SK-N-SH (cell line): ENCODE data around the gene EDC4. TPM values are rescaled to one million over a fixed set of nuclear protein-coding genes. Genes with fewer than 3 reads are reported as not detected.

Experiments used
- CTCF ChIA-PET: fragments of 300-600, 350-600 bp; formaldehyde crosslinking; extraction: SDS; loops from one replicate; lab custom pipeline; 2021; lab: Yijun Ruan, JAX
- POLR2A ChIA-PET: fragments of 350-600 bp; sonication (Branson Sonifier 250); formaldehyde crosslinking; extraction: SDS; loops from one replicate; lab custom pipeline; 2020; ENCODE audit warnings: antibody characterized with exemption, inconsistent platforms; lab: Yijun Ruan, JAX
- DNase-seq: peaks from one replicate; pipeline ENCODE4 v3.0.0; 2012
- H2AFZ ChIP-seq: fragments of 200-600 bp; sonication (generic); 2 replicates; pipeline ENCODE4 v1.8.1; 2016; ENCODE audit warnings: antibody characterized with exemption, mild to moderate bottlenecking, low read depth
- H3F3A ChIP-seq: fragments of 200-600 bp; sonication (generic); replicated peaks from 2 replicates; pipeline ENCODE3; 2016; ENCODE audit warnings: antibody characterized with exemption, mild to moderate bottlenecking; ENCODE audit not compliant: insufficient read depth
- H3K27ac ChIP-seq, 2 experiments: fragments of 200-500 bp in 1 of 2; fragments of 200-600 bp in 1 of 2; sonication (Bioruptor generic) in 1 of 2; sonication (generic), shearing (Covaris generic) in 1 of 2; 2 replicates each; pipeline versions ENCODE4 v1.5.1 to v1.6.1; 2014 to 2016; ENCODE audit warnings: low read depth in 2 of 2, inconsistent platforms in 1 of 2, low read length in 1 of 2, mild to moderate bottlenecking in 1 of 2, mixed read lengths in 1 of 2
- H3K27me3 ChIP-seq: fragments of 200-600 bp; sonication (generic), shearing (Covaris generic); 2 replicates; pipeline ENCODE4 v1.6.1; 2016; ENCODE audit warnings: mixed run types; ENCODE audit not compliant: insufficient read depth
- H3K36me3 ChIP-seq, 2 experiments: fragments of 200-500 bp in 1 of 2; fragments of 200-600 bp in 1 of 2; sonication (Bioruptor generic) in 1 of 2; sonication (generic) in 1 of 2; replicated peaks in 1 of 2; 2 replicates each; pipeline versions ENCODE3 to v1.5.1; 2014 to 2016; ENCODE audit warnings: low read length in 1 of 2, mild to moderate bottlenecking in 1 of 2; ENCODE audit not compliant: insufficient read depth in 2 of 2, control insufficient read depth in 1 of 2
- H3K4me1 ChIP-seq, 2 experiments: fragments of 200-500 bp in 1 of 2; fragments of 200-600 bp in 1 of 2; sonication (Bioruptor generic) in 1 of 2; sonication (generic), shearing (Covaris generic) in 1 of 2; 2 replicates each; pipeline versions ENCODE4 v1.5.1 to v1.6.1; 2014 to 2016; ENCODE audit warnings: low read depth in 1 of 2, low read length in 1 of 2, mixed run types in 1 of 2; ENCODE audit not compliant: insufficient read depth in 2 of 2, control insufficient read depth in 1 of 2
- H3K4me2 ChIP-seq: fragments of 200-600 bp; sonication (generic), shearing (Covaris generic); 2 replicates; pipeline ENCODE4 v1.6.1; 2017; ENCODE audit warnings: mixed run types
- H3K4me3 ChIP-seq, 2 experiments: fragments of 200-500 bp in 1 of 2; fragments of 200-600 bp in 1 of 2; sonication (Bioruptor generic) in 1 of 2; sonication (generic), shearing (Covaris generic) in 1 of 2; 2 replicates each; pipeline versions ENCODE4 v1.5.1 to v1.8.1; 2014 to 2016; ENCODE audit warnings: low read depth in 2 of 2, inconsistent platforms in 1 of 2, low read length in 1 of 2, mild to moderate bottlenecking in 1 of 2, mixed read lengths in 1 of 2, moderate library complexity in 1 of 2
- H3K79me2 ChIP-seq: fragments of 200-600 bp; sonication (generic); 2 replicates; pipeline ENCODE4 v1.8.1; 2017; ENCODE audit warnings: mild to moderate bottlenecking; ENCODE audit not compliant: insufficient read depth
- H3K9ac ChIP-seq: fragments of 200-600 bp; sonication (generic); 2 replicates; pipeline ENCODE4 v1.6.1; 2017; ENCODE audit warnings: mixed run types
- H3K9me2 ChIP-seq: fragments of 200-600 bp; sonication (generic); 2 replicates; pipeline ENCODE4 v1.6.1; 2017; ENCODE audit warnings: mixed run types
- H3K9me3 ChIP-seq: fragments of 200-600 bp; sonication (generic); 2 replicates; pipeline ENCODE4 v1.6.1; 2017; ENCODE audit warnings: mixed run types, mild to moderate bottlenecking, moderate library complexity
- H4K20me1 ChIP-seq: fragments of 200-600 bp; sonication (generic); 2 replicates; pipeline ENCODE4 v1.6.1; 2017; ENCODE audit warnings: mild to moderate bottlenecking, mixed run types; ENCODE audit not compliant: insufficient read depth
- CHD2 ChIP-seq: fragments of 150-350 bp; IDR thresholded peaks from 2 replicates; pipeline ENCODE4 v1.6.1; 2018; ENCODE audit warnings: low read length; ENCODE audit not compliant: partially characterized antibody
- ELF1 ChIP-seq: IDR thresholded peaks from 2 replicates; pipeline ENCODE4 v1.4.0; 2012
- EP300 ChIP-seq, 2 experiments: IDR thresholded peaks; 2 replicates each; pipeline versions ENCODE4 v1.4.0 to v1.6.1; 2012; ENCODE audit warnings: borderline replicate concordance in 1 of 2, low read depth in 1 of 2, low read length in 1 of 2
- FOXJ3 ChIP-seq: sonication (generic); formaldehyde crosslinking; IDR thresholded peaks from 2 replicates; pipeline ENCODE4 v1.5.1; 2020; ENCODE audit warnings: mild to moderate bottlenecking, missing genetic modification reagents
- FOXM1 ChIP-seq: IDR thresholded peaks from 2 replicates; pipeline ENCODE4 v1.4.0; 2012; ENCODE audit warnings: low read depth, mild to moderate bottlenecking
- GATA2 ChIP-seq: sonication (generic); formaldehyde crosslinking; IDR thresholded peaks from 2 replicates; pipeline ENCODE4 v1.5.0; 2020; ENCODE audit warnings: mild to moderate bottlenecking, missing genetic modification reagents
- MEF2A ChIP-seq: IDR thresholded peaks from 2 replicates; pipeline ENCODE4 v1.4.0; 2012; ENCODE audit warnings: low read depth, borderline replicate concordance
- RXRA ChIP-seq: IDR thresholded peaks from 2 replicates; pipeline ENCODE4 v1.4.0; 2012; ENCODE audit warnings: low read depth, mild to moderate bottlenecking, borderline replicate concordance
- SIN3A ChIP-seq: IDR thresholded peaks from 2 replicates; pipeline ENCODE4 v1.6.1; 2012; ENCODE audit warnings: low read depth, mild to moderate bottlenecking, low read length, moderate library complexity, borderline replicate concordance
- TAF1 ChIP-seq: IDR thresholded peaks from 2 replicates; pipeline ENCODE4 v1.6.1; 2012; ENCODE audit warnings: low read depth, mild to moderate bottlenecking, low read length, moderate library complexity, borderline replicate concordance
- TCF12 ChIP-seq: IDR thresholded peaks from 2 replicates; pipeline ENCODE4 v1.4.0; 2012
- YY1 ChIP-seq: IDR thresholded peaks from 2 replicates; pipeline ENCODE4 v1.4.0; 2012; ENCODE audit warnings: low read depth, mild to moderate bottlenecking
- WGBS: methylation state at CpG from one replicate; pipeline ENCODE4 v1.1.6; 2017; ENCODE audit warnings: low lambda C conversion rate; 5-methylcytosine and 5-hydroxymethylcytosine counted together
- polyA plus RNA-seq, 3 experiments: library from polyadenylated mRNA; depleted of rRNA; stranded (reverse); fragments of >200 nt; gene quantifications; 2 replicates each; pipeline ENCODE4 v1.2.3, GENCODE V29; 2012
- TF ChIP-seq, protein P1 (sequence below): fragments of 150-350 bp; IDR thresholded peaks from 2 replicates; pipeline ENCODE4 v1.6.1; 2017; ENCODE audit warnings: antibody characterized with exemption, low read length, low read depth, borderline replicate concordance
- TF ChIP-seq, protein P2 (sequence below): IDR thresholded peaks from 2 replicates; pipeline ENCODE4 v1.4.0; 2012; ENCODE audit warnings: low read depth
- TF ChIP-seq, protein P3 (sequence below): IDR thresholded peaks from 2 replicates; pipeline ENCODE4 v1.4.0; 2012; ENCODE audit warnings: low read depth, borderline replicate concordance
- TF ChIP-seq, protein P4 (sequence below): IDR thresholded peaks from 2 replicates; pipeline ENCODE4 v1.4.0; 2012; ENCODE audit warnings: low read depth, borderline replicate concordance
- TF ChIP-seq, protein P5 (sequence below): IDR thresholded peaks from 2 replicates; pipeline ENCODE4; 2012

EDC4 gene
- polyA plus RNA-seq, 1 of the 3 experiments (the other 2 are of a cell fraction): 38.0 TPM

DNA sequence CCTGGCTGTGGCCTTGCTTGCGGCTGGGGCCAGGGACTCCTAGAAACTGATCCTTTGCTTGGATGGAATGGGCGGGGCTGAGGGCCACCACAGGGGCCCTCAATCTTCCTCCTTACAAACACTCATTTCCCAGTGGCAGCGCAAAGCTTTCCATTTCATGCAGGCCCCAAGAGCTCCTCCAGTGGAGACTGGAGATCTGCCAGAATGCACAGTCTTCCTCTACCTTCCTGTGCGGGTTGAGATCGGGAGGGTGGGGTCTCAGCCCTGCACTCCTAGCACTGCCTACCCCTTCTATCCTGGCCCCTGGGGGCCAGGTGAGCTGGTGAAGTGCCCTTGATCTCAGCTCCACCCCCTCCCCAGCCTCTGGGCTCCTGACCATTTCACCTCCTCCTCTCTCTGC is 13.5 kb downstream of the EDC4 start (continued):
- TF ChIP-seq CHD2 (no peak), EP300 (IDR thresholded peaks at IDR 0.05; ENCODE audit: borderline replicate concordance in 1 of 2, low read depth in 1 of 2, low read length in 1 of 2) (no peak), GATA2 (CRISPR knock-in tag) (no peak), FOXM1 (no peak), TCF12 (no peak)
- TF ChIP-seq, protein P1, sequence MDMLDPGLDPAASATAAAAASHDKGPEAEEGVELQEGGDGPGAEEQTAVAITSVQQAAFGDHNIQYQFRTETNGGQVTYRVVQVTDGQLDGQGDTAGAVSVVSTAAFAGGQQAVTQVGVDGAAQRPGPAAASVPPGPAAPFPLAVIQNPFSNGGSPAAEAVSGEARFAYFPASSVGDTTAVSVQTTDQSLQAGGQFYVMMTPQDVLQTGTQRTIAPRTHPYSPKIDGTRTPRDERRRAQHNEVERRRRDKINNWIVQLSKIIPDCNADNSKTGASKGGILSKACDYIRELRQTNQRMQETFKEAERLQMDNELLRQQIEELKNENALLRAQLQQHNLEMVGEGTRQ: no peak
- TF ChIP-seq, protein P2, sequence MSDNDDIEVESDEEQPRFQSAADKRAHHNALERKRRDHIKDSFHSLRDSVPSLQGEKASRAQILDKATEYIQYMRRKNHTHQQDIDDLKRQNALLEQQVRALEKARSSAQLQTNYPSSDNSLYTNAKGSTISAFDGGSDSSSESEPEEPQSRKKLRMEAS: no peak

DNA sequence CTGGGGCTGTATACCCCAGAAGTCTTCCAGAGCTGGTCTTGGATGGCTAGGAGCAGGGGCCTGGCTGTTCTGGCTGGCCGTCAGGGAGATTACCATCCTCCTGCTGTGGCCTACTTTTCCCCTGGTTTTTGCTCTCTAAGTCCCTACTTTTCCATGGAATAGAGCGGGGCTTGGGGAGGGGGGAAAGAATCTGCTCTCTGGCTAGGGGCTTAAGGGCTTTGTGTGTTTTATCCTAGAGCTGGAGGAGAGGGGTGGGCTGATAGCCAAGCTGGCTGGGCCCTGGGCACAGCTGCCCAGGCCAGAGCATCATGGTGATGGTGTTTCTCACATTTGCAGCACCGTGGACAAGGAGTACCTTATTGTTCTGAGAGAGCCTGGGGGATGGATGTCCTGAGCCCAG is 15.5 kb downstream of the EDC4 start:
- Histone ChIP-seq H4K20me1 (peaks cover 12% of the 10 kb centered on the region), H3K4me2 (no peak overlapping the region), H3K36me3 (peaks cover under 1 to 16% of the 10 kb centered on the region in 2 experiments), H2AFZ (no peak overlapping the region), H3K4me1 (peaks cover 11 to 13% of the 10 kb centered on the region in 2 experiments; a peak in 2 of 4 replicates), H3K9me2 (no peaks in the 10 kb centered on the region), H3F3A (peaks cover 12% of the 10 kb centered on the region), H3K27me3 (no peaks in the 10 kb centered on the region), H3K9ac (no peak overlapping the region), H3K27ac (no peak overlapping the region), H3K79me2 (peaks cover 1% of the 10 kb centered on the region), H3K9me3 (no peaks in the 10 kb centered on the region), H3K4me3 (no peak overlapping the region)
- ChIA-PET CTCF (interaction anchor here (1.5 to 22.4 kb wide), 2 partner anchors 43 to 72 kb away, joined by 8 to 564 read pairs; partner anchors contain the start of genes CTRL, LCAT and PSMB10), POLR2A (interaction anchor here (1.0 kb wide), 1 partner anchor 54 kb away, joined by 4 read pairs; no protein-coding TSS in a partner anchor)
- TF ChIP-seq, protein P3, sequence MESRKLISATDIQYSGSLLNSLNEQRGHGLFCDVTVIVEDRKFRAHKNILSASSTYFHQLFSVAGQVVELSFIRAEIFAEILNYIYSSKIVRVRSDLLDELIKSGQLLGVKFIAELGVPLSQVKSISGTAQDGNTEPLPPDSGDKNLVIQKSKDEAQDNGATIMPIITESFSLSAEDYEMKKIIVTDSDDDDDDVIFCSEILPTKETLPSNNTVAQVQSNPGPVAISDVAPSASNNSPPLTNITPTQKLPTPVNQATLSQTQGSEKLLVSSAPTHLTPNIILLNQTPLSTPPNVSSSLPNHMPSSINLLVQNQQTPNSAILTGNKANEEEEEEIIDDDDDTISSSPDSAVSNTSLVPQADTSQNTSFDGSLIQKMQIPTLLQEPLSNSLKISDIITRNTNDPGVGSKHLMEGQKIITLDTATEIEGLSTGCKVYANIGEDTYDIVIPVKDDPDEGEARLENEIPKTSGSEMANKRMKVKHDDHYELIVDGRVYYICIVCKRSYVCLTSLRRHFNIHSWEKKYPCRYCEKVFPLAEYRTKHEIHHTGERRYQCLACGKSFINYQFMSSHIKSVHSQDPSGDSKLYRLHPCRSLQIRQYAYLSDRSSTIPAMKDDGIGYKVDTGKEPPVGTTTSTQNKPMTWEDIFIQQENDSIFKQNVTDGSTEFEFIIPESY: no peak
- TF ChIP-seq EP300 (IDR thresholded peaks at IDR 0.05; ENCODE audit: borderline replicate concordance in 1 of 2, low read depth in 1 of 2, low read length in 1 of 2) (no peak), ELF1 (no peak), FOXM1 (no peak), TCF12 (no peak), MEF2A (no peak), TAF1 (no peak), SIN3A (no peak), RXRA (no peak), YY1 (no peak), FOXJ3 (CRISPR knock-in tag) (no peak)
- TF ChIP-seq, protein P2: no peak
- TF ChIP-seq, protein P4, sequence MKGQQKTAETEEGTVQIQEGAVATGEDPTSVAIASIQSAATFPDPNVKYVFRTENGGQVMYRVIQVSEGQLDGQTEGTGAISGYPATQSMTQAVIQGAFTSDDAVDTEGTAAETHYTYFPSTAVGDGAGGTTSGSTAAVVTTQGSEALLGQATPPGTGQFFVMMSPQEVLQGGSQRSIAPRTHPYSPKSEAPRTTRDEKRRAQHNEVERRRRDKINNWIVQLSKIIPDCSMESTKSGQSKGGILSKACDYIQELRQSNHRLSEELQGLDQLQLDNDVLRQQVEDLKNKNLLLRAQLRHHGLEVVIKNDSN: no peak
- TF ChIP-seq, protein P1: no peak
- TF ChIP-seq, protein P5, sequence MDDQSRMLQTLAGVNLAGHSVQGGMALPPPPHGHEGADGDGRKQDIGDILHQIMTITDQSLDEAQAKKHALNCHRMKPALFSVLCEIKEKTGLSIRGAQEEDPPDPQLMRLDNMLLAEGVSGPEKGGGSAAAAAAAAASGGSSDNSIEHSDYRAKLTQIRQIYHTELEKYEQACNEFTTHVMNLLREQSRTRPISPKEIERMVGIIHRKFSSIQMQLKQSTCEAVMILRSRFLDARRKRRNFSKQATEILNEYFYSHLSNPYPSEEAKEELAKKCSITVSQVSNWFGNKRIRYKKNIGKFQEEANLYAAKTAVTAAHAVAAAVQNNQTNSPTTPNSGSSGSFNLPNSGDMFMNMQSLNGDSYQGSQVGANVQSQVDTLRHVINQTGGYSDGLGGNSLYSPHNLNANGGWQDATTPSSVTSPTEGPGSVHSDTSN: no peak
- DNase-seq: no peak
- 88% methylated on average over 2 of the region's 3 CpGs for WGBS
